GM23248 (cell line): ENCODE results near the gene ARTN. TPM values are rescaled to one million over a fixed set of nuclear protein-coding genes. Genes with fewer than 3 reads are reported as not detected.

Source experiments
- DNase-seq: peaks from one replicate; pipeline ENCODE4 v3.0.0-alpha.2; 2015
- H2AFZ ChIP-seq: fragments of 200-600 bp; sonication (generic); 2 replicates; pipeline ENCODE4 v1.6.1; 2016; ENCODE audit warnings: antibody characterized with exemption
- H3F3A ChIP-seq: fragments of 200-600 bp; sonication (generic); 2 replicates; pipeline ENCODE4 v1.6.1; 2016; ENCODE audit warnings: mild to moderate bottlenecking, antibody characterized with exemption, mixed run types; ENCODE audit not compliant: insufficient read depth
- H3K27ac ChIP-seq: fragments of 200-600 bp; sonication (generic); 2 replicates; pipeline ENCODE4 v1.5.1; 2016; ENCODE audit warnings: mild to moderate bottlenecking
- H3K27me3 ChIP-seq: fragments of 200-600 bp; sonication (generic); replicated peaks from 2 replicates; pipeline ENCODE4 v1.6.1; 2016; ENCODE audit warnings: mild to moderate bottlenecking; ENCODE audit not compliant: insufficient read depth
- H3K36me3 ChIP-seq: fragments of 200-600 bp; sonication (generic); 2 replicates; pipeline ENCODE4 v1.6.1; 2016; ENCODE audit warnings: low read depth, mild to moderate bottlenecking
- H3K4me1 ChIP-seq: fragments of 200-600 bp; sonication (generic); 2 replicates; pipeline ENCODE4 v1.6.1; 2016; ENCODE audit warnings: mild to moderate bottlenecking; ENCODE audit not compliant: insufficient read depth
- H3K4me2 ChIP-seq: fragments of 200-600 bp; sonication (generic); one replicate; pipeline ENCODE4 v1.6.1; 2016; ENCODE audit warnings: mild to moderate bottlenecking; ENCODE audit not compliant: unreplicated experiment
- H3K4me3 ChIP-seq: fragments of 200-600 bp; sonication (generic); 2 replicates; pipeline ENCODE4 v1.5.1; 2016; ENCODE audit warnings: mild to moderate bottlenecking
- H3K79me2 ChIP-seq: fragments of 200-600 bp; sonication (generic); 2 replicates; pipeline ENCODE4 v1.6.1; 2016; ENCODE audit warnings: mild to moderate bottlenecking; ENCODE audit not compliant: insufficient read depth
- H3K9ac ChIP-seq: fragments of 200-600 bp; sonication (generic); 2 replicates; pipeline ENCODE4 v1.6.1; 2016; ENCODE audit warnings: mild to moderate bottlenecking
- H3K9me2 ChIP-seq: fragments of 200-600 bp; sonication (generic); 2 replicates; pipeline ENCODE4 v1.6.1; 2016; ENCODE audit warnings: mixed run types, mild to moderate bottlenecking, moderate library complexity; ENCODE audit not compliant: insufficient read depth
- H3K9me3 ChIP-seq: fragments of 200-600 bp; sonication (generic); one replicate; pipeline ENCODE4 v1.6.1; 2017; ENCODE audit warnings: low read depth
- H4K20me1 ChIP-seq: fragments of 200-600 bp; sonication (generic); 2 replicates; pipeline ENCODE4 v1.6.0; 2016; ENCODE audit not compliant: insufficient read depth
- EZH2 ChIP-seq: fragments of 200-600 bp; sonication (generic); IDR thresholded peaks from 2 replicates; pipeline ENCODE4 v1.6.1; 2018; ENCODE audit warnings: antibody characterized with exemption, mild to moderate bottlenecking; ENCODE audit not compliant: insufficient read depth, poor library complexity, severe bottlenecking
- EZH2phosphoT487 ChIP-seq: fragments of 200-600 bp; sonication (generic); IDR thresholded peaks from 2 replicates; pipeline ENCODE4 v1.6.1; 2018; ENCODE audit warnings: antibody characterized with exemption, moderate library complexity, mild to moderate bottlenecking, low read depth; ENCODE audit not compliant: insufficient read depth
- WGBS, 2 experiments: methylation state at CpG; one replicate each; pipeline ENCODE4 v1.1.6; 2015 to 2017; ENCODE audit warnings: low lambda C conversion rate in 2 of 2, low coverage in 1 of 2; ENCODE audit errors: missing lambda C conversion rate in 2 of 2; 5-methylcytosine and 5-hydroxymethylcytosine counted together
- in situ Hi-C: fragments of 300-500 bp; cut with MboI; formaldehyde crosslinking; loops from 2 replicates; pipeline ENCODE4 v1.15.0; 2020
- polyA plus RNA-seq: library from polyadenylated mRNA; unstranded; fragments of >200 nt; fragmentation: Nextera tagmentation; extraction: Ambion mirVana; gene quantifications from 2 replicates; pipeline ENCODE4 v1.2.1, GENCODE V29; 2016
- total RNA-seq: library from RNA; depleted of rRNA; stranded (reverse); fragments of >200 nt; shearing (Covaris generic); gene quantifications from 2 replicates; pipeline ENCODE4 v1.2.3, GENCODE V29; 2014

ARTN gene
- total and polyA plus RNA-seq, 2 experiments from 2014 or later, result 0.11 TPM; not detected in 1

DNA sequence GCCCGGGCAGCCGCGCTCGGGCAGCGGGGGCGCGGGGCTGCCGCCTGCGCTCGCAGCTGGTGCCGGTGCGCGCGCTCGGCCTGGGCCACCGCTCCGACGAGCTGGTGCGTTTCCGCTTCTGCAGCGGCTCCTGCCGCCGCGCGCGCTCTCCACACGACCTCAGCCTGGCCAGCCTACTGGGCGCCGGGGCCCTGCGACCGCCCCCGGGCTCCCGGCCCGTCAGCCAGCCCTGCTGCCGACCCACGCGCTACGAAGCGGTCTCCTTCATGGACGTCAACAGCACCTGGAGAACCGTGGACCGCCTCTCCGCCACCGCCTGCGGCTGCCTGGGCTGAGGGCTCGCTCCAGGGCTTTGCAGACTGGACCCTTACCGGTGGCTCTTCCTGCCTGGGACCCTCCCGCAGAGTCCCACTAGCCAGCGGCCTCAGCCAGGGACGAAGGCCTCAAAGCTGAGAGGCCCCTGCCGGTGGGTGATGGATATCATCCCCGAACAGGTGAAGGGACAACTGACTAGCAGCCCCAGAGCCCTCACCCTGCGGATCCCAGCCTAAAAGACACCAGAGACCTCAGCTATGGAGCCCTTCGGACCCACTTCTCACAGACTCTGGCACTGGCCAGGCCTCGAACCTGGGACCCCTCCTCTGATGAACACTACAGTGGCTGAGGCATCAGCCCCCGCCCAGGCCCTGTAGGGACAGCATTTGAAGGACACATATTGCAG, 3.0 kb downstream of the ARTN start:
- peaks cover 14% of the 10 kb centered on the region for H3K4me1 ChIP-seq
- peak overlapping the region; percentile 59 for H3K4me2 ChIP-seq
- 37 to 43% methylated on average over 25 to 26 of the region's 56 CpGs for WGBS, 2 experiments
- H3K27me3 ChIP-seq, result no peaks in the 10 kb centered on the region
- H2AFZ ChIP-seq, result no peak overlapping the region
- H4K20me1 ChIP-seq, result no peaks in the 10 kb centered on the region
- in situ Hi-C loops, result loop anchor here (25.0 kb wide), 2 partner anchors 399 to 699 kb away; partner anchors contain the start of gene PTPRF
- H3K4me3 ChIP-seq, result no peak overlapping the region
- TF ChIP-seq EZH2 (no peak), EZH2phosphoT487 (no peak)
- no peaks in the 10 kb centered on the region for H3K36me3 ChIP-seq
- H3K9ac ChIP-seq, result no peak overlapping the region
- no peak overlapping the region for H3K27ac ChIP-seq
- no peaks in the 10 kb centered on the region for H3K9me2 ChIP-seq
- no peaks in the 10 kb centered on the region; the same call in 1 of the 2 replicates for H3F3A ChIP-seq
- H3K79me2 ChIP-seq, result no peaks in the 10 kb centered on the region
- DNase-seq, result peak; percentile 69
- no peaks in the 10 kb centered on the region for H3K9me3 ChIP-seq

DNA sequence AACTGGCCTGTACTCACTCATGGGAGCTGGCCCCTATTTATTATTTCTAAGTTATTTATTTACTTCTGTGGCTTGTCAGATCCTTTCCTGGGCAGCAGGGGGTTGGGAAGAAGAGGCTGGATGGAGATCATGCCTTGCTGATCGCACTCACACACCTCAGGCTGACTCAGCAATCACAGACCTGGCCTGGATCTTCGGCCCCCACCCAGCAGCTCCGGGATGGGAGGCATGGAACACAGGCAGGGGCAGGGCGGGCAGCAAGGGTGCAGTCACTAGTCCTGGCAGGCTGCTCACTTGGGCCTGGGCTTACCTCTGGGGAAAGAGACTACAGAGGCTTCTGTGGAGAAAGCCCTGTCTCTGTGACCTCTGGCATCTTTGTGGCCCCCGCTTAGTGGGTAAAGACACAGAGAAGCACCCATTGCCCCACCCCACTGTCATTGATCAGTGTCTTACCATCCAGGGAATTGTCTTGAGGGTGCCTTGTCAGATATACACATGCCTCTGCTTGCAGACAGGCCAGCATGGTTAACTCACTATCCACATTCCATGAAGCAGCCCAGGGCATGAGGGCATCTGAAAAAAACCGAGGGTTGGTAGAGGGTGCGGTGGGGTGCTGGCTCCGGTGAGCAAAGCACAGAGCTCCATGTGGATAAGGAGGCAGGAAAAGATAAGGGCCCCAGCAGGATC, 3.7 kb downstream of the ARTN start:
- Histone ChIP-seq H3K9me3 (no peaks in the 10 kb centered on the region), H3K79me2 (no peaks in the 10 kb centered on the region), H3K4me1 (peaks cover 12% of the 10 kb centered on the region), H3K4me2 (no peak overlapping the region), H3K36me3 (no peaks in the 10 kb centered on the region), H3K27me3 (no peaks in the 10 kb centered on the region), H3F3A (no peaks in the 10 kb centered on the region; the same call in 1 of the 2 replicates), H3K27ac (no peak overlapping the region), H3K4me3 (no peak overlapping the region), H3K9ac (no peak overlapping the region), H2AFZ (no peak overlapping the region), H3K9me2 (no peaks in the 10 kb centered on the region), H4K20me1 (no peaks in the 10 kb centered on the region)
- 92% methylated on average over 8 of the region's 8 CpGs for WGBS, 2 experiments
- no peak for DNase-seq
- TF ChIP-seq EZH2 (no peak), EZH2phosphoT487 (no peak)
- in situ Hi-C loops, result loop anchor here (25.0 kb wide), 2 partner anchors 400 to 700 kb away; partner anchors contain the start of gene PTPRF

DNA sequence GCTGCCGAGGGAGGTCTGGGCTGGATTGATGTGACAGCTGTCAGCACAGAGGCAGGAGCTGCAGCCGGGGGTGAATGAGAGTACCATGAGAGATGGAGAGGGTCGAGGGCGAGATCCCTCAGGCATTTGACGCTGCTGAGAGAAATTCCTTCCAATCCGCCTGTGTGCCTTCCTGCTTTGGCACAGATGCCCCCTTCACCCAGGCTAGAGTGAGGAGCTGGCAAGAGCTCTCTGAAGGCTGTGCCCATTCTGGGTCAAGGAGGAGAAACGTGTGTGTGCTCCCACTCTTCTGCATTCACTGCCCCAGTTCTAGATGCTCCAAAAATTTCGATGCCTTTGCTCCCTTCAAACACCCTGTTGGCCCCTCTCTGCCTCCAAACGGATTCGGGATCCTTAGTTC, 4.8 kb downstream of the ARTN start:
- DNase-seq, result no peak
- no peak overlapping the region for H2AFZ ChIP-seq
- H3K36me3 ChIP-seq, result no peaks in the 10 kb centered on the region
- H3K4me3 ChIP-seq, result no peak overlapping the region
- no peaks in the 10 kb centered on the region for H3K27me3 ChIP-seq
- no peaks in the 10 kb centered on the region for H3K9me2 ChIP-seq
- no peaks in the 10 kb centered on the region for H3K9me3 ChIP-seq
- no peak overlapping the region for H3K27ac ChIP-seq
- peaks cover 1% of the 10 kb centered on the region for H3K4me1 ChIP-seq
- 84 to 85% methylated on average over 10 of the region's 10 CpGs for WGBS, 2 experiments
- no peaks in the 10 kb centered on the region for H4K20me1 ChIP-seq
- TF ChIP-seq EZH2 (no peak), EZH2phosphoT487 (no peak)
- H3K9ac ChIP-seq, result no peak overlapping the region
- no peaks in the 10 kb centered on the region for H3F3A ChIP-seq
- in situ Hi-C loops, result loop anchor here (25.0 kb wide), 2 partner anchors 401 to 701 kb away; partner anchors contain the start of gene PTPRF
- no peak overlapping the region for H3K4me2 ChIP-seq
- H3K79me2 ChIP-seq, result no peaks in the 10 kb centered on the region

DNA sequence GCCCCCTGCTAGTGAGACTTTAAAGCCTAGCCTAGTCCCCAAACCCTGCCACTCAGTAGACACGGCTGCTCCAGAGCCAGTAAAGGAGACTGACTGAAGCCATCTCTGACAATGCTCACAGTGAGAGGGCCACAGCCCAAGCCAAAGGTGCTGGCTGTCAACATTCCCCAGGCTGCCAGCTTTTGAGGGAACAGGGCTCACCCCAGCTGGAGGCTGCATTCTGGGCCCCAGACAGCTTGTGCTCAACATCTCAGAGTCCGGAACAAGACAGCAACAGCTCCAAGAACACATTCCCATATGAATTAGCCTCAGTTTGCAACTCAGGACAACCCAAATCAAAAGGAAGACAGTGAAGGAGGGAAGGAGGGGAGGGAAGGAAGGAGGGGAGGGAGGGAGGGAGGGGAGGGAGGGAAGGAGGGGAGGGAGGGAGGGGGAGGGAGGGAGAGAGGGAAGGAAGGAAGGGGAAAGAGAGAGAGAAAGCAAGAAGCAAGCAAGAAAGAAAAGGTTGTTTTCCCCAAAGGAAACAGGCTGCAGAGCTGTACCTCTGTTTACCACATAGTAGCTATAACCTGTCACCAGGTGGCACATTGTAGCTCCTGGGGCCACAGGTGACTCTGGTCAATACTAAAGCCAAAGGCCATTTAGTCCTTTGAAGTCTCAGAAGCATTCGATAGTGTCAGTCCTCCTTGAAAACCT, 5.4 kb downstream of the ARTN start:
- Histone ChIP-seq H3F3A (no peaks in the 10 kb centered on the region), H3K4me3 (no peak overlapping the region), H3K79me2 (no peaks in the 10 kb centered on the region), H3K9ac (no peak overlapping the region), H3K4me2 (no peak overlapping the region), H3K9me2 (no peaks in the 10 kb centered on the region), H3K36me3 (no peaks in the 10 kb centered on the region), H4K20me1 (no peaks in the 10 kb centered on the region), H3K4me1 (no peaks in the 10 kb centered on the region), H3K9me3 (no peaks in the 10 kb centered on the region), H3K27me3 (no peaks in the 10 kb centered on the region), H2AFZ (no peak overlapping the region), H3K27ac (no peak overlapping the region)
- TF ChIP-seq EZH2 (no peak), EZH2phosphoT487 (no peak)
- in situ Hi-C loops, result loop anchor here (25.0 kb wide), 2 partner anchors 402 to 702 kb away; partner anchors contain the start of gene PTPRF
- 61 to 73% methylated on average over 3 of the region's 3 CpGs for WGBS, 2 experiments
- DNase-seq, result no peak
